Ramos (cell line): ENCODE data around the gene SAP25.

ENCODE experiments used
- in situ Hi-C: fragments of 300-500 bp; cut with MboI; formaldehyde crosslinking; loops from one replicate; pipeline ENCODE4 v1.14.3; 2022; ENCODE audit warnings: low sequenced_read_pairs; ENCODE audit not compliant: unreplicated experiment

Gene SAP25

DNA sequence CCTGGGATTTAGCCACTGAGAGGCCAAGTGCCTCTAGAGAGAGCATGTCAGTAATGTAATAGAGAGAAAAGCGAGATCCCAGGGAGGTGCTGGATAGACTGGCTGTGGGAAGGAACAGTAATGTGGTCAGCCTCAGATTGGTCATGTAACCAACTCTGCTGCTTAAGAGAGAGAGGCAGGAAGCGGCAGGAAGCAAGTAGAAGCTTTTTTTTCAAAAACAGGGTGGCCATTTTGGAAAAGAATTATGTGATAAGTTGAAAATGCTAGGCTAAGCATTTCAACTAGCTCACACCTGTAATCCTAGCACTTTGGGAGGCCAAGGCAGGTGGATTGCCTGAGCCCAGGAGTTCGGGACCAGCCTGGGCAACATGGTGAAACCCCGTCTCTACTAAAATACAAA is 24.7 kb upstream of the SAP25 start:
- in situ Hi-C loops, result no loop called here

GRCh38 chr7:100595188-100595587 is 21.5 kb upstream of the SAP25 start:
- in situ Hi-C loops, result no loop called here

GRCh38 chr7:100591596-100591995 is 17.9 kb upstream of the SAP25 start:
- in situ Hi-C loops, result no loop called here

DNA sequence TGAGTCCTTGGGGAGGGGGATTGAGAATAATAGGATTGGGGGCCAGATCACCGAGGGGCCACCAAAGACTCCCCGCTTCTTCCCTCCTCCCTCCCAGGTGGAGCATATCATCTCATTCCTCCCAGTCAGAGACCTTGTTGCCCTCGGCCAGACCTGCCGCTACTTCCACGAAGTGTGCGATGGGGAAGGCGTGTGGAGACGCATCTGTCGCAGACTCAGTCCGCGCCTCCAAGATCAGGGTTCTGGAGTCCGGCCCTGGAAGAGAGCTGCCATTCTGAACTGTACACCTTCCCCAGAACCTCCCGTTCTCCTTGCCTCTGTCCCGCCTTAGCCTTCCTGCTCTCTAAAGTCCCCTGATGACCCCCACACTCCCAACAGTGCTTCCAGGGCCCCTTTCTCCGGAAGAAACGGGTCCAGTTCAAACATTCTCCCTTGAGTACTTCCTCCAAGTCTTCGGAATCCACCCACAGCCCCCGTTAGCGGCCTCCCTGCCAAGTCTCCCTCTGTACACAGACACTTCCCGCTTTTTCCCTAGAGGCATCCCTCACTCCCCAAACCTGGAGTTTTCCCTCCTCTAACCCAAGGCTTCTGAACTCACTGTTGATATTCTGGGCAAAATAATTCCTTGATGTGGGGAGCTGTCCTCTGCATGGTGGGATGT is 16.5 kb upstream of the SAP25 start:
- in situ Hi-C loops, result no loop called here

DNA sequence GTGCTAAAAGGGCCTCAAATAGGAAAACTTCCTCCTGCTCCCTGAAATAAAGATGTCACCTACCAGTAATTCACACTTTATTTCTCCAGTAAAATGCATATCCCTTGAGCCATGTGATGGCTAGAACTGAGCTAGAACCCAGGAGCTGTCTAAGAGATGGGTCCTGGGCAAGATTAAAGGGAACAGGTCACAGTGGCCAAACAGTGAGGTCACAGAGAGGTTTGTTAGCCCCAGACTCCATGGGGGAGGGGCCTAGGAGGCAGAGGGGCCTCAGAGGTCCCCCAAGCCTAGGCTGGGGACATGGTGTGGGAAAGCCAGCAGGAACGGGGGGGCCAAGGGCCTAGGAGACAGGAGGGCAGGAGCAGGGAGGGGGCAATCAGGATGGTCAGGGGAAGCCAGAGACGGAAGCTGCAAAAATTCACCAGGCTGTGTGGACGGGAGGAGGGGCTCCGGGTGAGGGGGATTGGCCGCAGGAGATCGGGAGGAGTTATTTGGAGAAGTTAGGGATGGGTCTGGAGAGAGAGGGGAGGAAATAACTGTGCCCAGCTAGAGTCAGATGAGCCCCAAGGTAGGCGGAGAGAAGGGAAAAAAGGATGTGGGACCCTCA is 15.7 kb upstream of the SAP25 start:
- in situ Hi-C loops, result no loop called here

DNA sequence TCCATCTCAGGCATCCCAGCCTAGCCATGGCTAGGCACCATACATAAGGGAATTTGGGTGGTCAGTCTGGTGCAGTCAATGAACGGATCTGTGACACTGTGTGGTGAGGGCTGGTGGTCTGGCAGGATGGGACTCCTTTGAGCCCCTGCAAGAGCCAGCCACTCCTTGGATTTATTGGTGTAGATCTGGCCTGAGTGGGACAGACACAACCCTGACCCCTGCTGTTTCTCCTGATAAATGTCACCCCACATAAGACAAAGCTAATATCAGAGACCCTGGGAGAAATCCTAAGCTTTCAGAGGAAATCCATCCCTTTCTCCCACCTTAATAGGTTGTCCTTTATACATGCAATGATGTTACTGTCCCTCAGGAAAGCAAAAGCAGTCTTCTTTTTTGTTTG is 14.7 kb upstream of the SAP25 start:
- in situ Hi-C loops, result no loop called here

DNA sequence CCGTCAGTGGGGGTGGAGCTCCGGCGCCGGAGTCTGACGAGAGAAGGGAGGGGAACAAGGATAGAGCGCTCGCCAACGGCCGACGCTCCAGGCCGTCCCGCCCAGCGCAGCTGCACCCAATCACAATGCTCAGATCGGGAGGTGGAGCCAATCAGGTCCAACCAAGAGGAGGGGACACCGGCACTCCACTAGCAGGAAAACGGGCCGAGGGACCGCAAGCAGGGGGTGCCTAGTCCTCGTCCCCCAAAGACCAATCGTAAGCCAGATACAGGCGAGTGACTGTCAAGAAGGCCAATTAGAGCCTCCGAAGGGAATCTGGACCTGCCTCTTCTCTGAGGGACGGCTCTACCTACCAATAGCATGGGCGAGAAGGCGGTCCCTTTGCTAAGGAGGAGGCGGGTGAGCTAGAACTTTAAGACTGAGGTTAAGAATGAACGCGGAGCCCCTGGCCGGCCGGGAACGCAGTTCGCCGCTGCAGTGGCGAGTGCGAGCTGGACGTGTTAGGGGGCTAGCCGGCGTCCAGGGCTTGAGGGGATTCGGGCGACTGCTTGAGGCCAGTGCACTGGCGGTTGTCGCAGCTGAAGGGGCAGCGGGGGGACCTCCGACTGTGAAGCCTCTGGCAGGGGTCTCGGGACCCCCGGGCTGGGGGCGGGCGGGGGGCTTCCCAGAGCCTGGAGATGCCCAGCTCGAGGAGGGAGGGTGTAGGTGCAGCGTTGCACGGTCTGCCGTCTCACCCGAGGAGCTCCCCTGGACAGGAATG is 12.7 kb upstream of the SAP25 start, which contains the start of gene FBXO24:
Gene FBXO24 (plus strand): TSS at position 63 of the 760 bp plus-strand sequence. CDS start 298 bp downstream, at position 361.
- in situ Hi-C loops, result no loop called here

- in situ Hi-C loops, result no loop called here
Observed at GRCh38 chr7:100585511-100586265, 12.0 kb upstream of the SAP25 start, which contains the start of gene LRCH4. LRCH4 (minus strand) TSS chr7:100586129; CDS start chr7:100586100, 29 bp downstream.

DNA sequence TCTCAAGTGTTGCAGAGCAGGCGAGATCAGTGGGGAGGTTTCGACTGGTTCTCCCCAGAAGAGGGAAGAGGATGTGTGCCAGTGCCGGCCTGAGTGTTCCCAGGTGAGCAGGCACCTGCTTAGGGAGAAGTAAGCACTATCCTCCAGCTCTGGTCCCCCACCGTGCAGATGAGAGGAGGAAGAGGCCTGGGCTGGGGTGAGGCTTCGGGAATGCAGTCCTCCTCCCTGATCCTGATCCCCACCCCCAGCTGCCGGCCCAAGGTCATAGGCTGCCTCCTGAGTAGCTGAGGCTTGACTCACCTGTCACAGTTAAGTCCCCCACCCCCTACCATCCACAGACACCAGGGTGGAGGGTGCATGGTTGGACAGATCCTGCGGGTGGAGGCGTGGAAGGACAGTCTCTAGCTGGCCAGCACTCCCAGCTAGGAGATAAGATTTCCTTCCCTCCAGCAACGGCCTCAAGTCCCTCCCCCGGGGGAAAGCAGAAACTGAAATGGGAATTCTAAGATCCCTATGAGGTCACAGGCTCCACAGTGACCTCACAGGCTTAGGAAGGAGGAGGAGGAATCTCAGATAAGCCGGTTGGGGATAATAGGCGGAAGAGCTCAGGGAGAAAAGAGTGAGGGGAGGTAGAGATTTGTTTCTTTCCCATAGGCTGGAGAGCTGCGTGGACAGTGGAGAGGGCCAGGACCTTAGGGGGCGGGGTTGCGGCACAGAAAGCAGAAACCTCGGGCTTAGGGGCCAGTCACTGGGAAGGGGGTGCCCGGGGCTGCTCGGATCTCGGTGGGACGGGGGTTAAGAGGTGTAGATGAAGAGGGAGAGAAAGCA is 11.2 kb upstream of the SAP25 start:
- in situ Hi-C loops, result no loop called here

DNA sequence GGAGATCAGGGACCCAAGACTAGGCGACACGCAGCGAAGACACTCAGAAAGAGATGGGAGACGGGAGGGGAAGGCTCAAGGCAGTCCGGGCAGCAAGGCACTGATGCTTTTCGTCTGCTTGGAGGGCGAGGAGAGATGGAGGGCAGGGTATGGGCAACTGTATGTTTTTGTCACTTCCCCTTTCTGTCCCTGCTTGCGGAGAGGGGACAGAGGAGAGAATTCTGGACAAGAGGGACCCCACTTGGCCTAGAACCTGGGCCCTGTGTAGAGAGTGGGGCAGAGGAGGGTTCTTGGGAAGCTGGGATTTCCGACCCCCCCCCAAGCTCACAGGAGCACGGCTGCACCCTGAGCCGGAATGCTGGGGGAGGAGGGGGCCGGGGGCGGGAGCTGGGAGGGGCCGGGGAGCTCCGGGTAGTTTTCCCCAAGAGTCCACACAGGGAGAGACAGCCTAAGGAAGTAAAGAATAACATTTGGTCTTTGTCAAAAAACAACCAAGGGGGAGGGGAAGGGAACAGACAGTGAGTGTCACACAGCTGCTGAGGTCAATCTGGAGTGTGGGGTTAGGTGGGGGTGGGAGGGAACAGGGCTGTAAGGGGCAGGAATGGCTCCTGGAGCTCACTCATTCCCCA is 10.5 kb upstream of the SAP25 start:
- in situ Hi-C loops, result no loop called here

- in situ Hi-C loops, result no loop called here
Observed at GRCh38 chr7:100583132-100584053, 9.7 kb upstream of the SAP25 start.

DNA sequence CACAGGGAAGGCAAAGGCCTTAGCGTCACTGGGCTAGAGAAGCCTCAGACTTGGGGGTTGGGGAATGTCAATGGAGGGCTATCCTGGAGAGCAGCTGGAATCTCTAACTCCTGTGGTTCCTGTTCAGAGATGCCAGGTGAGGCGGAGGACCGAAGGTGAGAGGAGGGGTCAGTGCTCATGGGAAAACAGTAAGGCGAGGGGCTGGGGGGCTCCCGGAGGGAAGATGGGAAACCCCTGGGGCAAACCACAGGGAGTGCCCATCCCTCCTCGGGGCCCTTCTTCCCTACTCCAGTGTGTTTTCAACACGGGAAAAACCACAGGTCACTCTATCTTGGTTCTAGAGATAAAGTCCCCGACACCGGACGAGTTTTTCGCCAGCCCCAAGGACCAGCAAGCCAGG is 8.9 kb upstream of the SAP25 start:
- in situ Hi-C loops, result no loop called here

DNA sequence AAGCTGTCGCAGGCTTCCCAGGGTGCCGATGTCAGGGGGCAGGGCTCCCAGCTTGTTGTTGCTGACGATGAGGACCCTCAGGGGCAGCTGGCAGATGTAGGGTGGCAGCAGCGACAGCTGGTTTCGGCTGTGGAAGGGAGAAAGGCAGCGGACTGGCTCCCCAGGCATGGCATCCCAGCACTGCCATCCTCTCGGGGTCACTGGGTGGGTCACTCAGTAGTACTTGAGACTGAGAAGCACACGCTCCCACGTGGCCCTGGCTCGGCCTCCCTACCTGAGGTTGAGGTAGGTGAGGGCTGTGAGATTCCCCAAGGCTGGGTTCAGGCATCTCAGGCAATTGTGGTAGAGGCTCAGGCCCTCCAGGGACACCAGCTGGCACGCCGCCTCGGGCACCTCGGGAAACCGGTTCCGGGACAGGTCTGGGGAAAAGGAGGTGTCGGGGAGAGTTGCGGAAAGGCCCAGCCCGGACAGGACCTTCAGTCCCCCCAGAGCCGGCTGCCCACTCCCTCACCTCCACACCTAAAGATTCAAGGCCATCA is 8.4 kb upstream of the SAP25 start:
- in situ Hi-C loops, result no loop called here

DNA sequence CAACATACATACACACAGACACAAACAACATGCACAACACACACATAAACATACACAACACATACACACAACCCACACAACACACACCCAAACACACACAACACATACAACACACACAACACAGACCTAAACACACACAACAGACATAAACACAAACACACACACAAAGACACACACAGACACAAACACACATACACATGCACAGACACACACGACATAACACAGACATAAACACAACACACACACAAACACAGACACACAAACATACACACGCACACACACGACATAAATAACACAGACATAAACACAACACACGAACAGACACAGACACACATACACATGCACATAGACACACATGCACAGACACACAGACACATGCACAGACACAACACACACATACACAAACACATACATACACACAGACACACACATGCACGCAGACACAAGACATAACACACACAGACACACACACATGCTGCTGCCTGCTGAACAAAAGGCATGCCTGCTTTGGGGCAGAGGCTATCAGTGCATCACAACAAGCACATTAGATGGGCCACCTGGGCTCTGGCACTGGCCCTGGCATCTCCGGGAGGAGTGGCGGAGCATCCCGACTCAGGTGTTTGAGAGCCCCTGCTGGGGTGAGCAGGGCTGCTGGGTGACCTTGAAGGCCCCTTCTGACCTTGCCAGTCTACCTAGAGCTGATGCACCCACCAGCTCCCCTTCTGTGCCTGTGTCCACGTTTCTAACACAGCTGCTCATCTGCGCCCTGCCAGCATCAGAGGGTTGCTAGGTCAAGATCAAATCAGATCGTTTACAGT is 7.0 kb upstream of the SAP25 start:
- in situ Hi-C loops, result no loop called here

DNA sequence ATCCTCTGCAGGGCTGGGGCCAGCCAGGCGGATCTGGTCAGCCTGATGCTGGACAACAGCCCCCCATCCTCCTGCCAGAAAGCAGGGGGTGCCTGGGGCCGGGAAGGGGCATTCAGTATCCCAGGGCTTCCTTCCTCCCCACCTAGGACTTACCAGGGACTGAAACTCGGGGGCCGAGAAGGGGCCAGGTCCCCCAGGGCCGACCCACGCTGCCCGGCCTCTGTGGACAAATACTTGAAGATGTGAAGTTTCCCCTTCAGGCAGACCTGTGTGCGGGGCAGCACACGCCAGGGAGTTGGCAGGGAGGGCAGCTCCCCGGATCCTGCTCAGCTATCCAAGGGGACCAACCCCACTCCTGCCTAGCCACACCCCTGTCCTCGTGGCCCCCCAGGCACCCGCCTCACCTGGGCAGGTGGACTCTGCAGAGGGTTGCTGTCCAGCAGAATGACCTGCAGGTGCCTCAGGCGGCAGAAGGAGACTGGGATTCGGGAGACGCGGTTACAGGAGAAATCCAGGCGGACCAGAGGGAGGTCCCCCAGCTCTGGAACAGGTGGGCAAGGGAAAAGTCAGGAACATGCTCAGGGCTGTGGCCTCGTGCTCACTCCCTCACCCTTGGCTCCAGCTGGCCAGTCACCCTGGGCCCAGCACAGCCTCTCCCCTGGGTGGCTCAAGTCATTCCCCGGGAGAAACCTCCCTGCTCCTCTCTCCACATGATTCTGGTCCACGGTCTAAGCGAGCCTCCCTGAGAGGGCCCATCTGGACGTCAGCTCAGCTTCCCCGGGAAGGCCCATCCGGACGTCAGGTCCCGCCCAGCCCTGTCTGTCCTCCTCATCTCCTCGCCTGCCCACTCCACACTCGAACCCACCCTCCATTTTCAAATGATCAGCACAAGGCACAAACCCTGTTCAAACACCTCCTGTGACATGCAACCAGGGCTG is 4.8 kb upstream of the SAP25 start:
- in situ Hi-C loops, result no loop called here

DNA sequence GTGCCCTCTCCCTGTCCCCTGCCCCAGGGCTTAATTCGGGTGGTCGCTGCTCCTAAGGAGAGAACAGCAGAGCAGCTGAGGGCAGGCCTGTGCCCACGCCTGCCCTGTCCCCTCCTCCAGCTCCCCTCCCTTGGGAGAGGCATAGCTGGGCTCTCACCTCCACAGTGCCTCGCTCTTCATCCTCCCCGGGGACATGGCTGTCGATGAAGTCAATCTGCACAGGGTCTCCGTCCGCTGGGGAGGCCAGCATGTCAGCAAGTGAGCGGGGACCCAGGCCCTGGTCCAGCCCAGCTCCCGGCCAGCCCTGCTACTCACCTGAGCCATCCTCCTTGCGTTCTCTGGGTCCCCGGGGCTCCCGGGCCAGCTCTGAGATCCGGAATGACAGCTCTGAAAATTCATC is 3.8 kb upstream of the SAP25 start:
- in situ Hi-C loops, result no loop called here
